Panc1 (cell line): ENCODE measurements around the gene CUL1. TPM values are rescaled to one million over a fixed set of nuclear protein-coding genes. Genes with fewer than 3 reads are reported as not detected.

Experiments used
- ATAC-seq: fragments of 200-7000 bp; cut with Tn5 transposase; 2 replicates; pipeline ENCODE4 v1.9.1; 2020; ENCODE audit warnings: mild to moderate bottlenecking, moderate library complexity
- BruUV-seq: library from RNA; stranded (reverse); fragments of 400-500 nt; replicated peaks from 2 replicates; lab custom pipeline; 2021; lab: Mats Ljungman, UMichigan
- CTCF ChIA-PET: fragments of 300-600 bp; sonication (Branson Sonifier 250); formaldehyde crosslinking; loops from one replicate; lab custom pipeline; 2022; ENCODE audit warnings: antibody characterized with exemption; lab: Charles Lee
- POLR2A ChIA-PET: fragments of 300-600 bp; sonication (Branson Sonifier 250); formaldehyde crosslinking; loops from one replicate; lab custom pipeline; 2022; ENCODE audit warnings: antibody characterized with exemption; lab: Charles Lee
- DNase-seq: peaks from one replicate; pipeline ENCODE4 v3.0.0-alpha.2; 2010; ENCODE audit warnings: low read depth, low spot score
- H3K27ac ChIP-seq: 2 replicates; pipeline ENCODE4 v1.5.1; 2011; ENCODE audit warnings: mild to moderate bottlenecking, low read length, inconsistent platforms
- H3K27me3 ChIP-seq: fragments of 200-500 bp; sonication (Bioruptor generic); 2 replicates; pipeline ENCODE4 v1.6.0; 2014; ENCODE audit warnings: low read length, inconsistent platforms; ENCODE audit not compliant: control insufficient read depth, insufficient read depth
- H3K36me3 ChIP-seq: fragments of 200-500 bp; sonication (Bioruptor generic); 2 replicates; pipeline ENCODE4 v1.5.1; 2014; ENCODE audit warnings: inconsistent platforms, mild to moderate bottlenecking, low read length, moderate library complexity; ENCODE audit not compliant: control insufficient read depth, insufficient read depth
- H3K4me1 ChIP-seq: 2 replicates; pipeline ENCODE4 v1.5.1; 2011; ENCODE audit warnings: inconsistent platforms, mild to moderate bottlenecking, low read length, moderate library complexity; ENCODE audit not compliant: control insufficient read depth, insufficient read depth
- H3K4me3 ChIP-seq, 2 experiments: 2 replicates each; pipeline ENCODE4 v1.5.1; 2011 to 2012; ENCODE audit warnings: low read depth in 2 of 2, low read length in 2 of 2, mild to moderate bottlenecking in 2 of 2, inconsistent platforms in 1 of 2, moderate library complexity in 1 of 2
- H3K9me3 ChIP-seq: fragments of 200-500 bp; sonication (Bioruptor generic); 2 replicates; pipeline ENCODE4 v1.5.1; 2014; ENCODE audit warnings: low read depth, mild to moderate bottlenecking, inconsistent platforms, low read length, moderate library complexity; ENCODE audit not compliant: control insufficient read depth, insufficient read depth
- CTCF ChIP-seq: fragments of 450-650 bp; IDR thresholded peaks from 2 replicates; pipeline ENCODE4 v1.5.1; 2017; ENCODE audit warnings: mild to moderate bottlenecking
- POLR2AphosphoS5 ChIP-seq: IDR thresholded peaks from 2 replicates; pipeline ENCODE4 v1.6.1; 2012; ENCODE audit warnings: mild to moderate bottlenecking, low read depth, low read length, moderate library complexity
- REST ChIP-seq, 2 experiments: IDR thresholded peaks; 2 replicates each; pipeline ENCODE4 v1.6.1; 2011 to 2012; ENCODE audit warnings: low read depth in 2 of 2, control low read depth in 1 of 2, low read length in 1 of 2, mild to moderate bottlenecking in 1 of 2, moderate library complexity in 1 of 2; ENCODE audit not compliant: insufficient read depth in 1 of 2
- SIN3A ChIP-seq: IDR thresholded peaks from 2 replicates; pipeline ENCODE4 v1.6.1; 2012; ENCODE audit warnings: low read depth, mild to moderate bottlenecking, low read length, moderate library complexity, borderline replicate concordance; ENCODE audit not compliant: insufficient read depth
- TCF7L2 ChIP-seq: IDR thresholded peaks from 2 replicates; pipeline ENCODE4 v1.6.1; 2011; ENCODE audit warnings: mild to moderate bottlenecking, low read depth, low read length, inconsistent platforms
- in situ Hi-C: cut with HindIII; loops from 2 replicates; pipeline ENCODE4 v1.10.0; 2016; ENCODE audit warnings: low sequenced_read_pairs, low pct_unique_long_range_greater_than_20kb
- intact Hi-C: fragments of 100-400 bp; cut with micrococcal nuclease; formaldehyde crosslinking; loops from one replicate; pipeline ENCODE4 v1.10.0; 2022; ENCODE audit not compliant: unreplicated experiment
- total RNA-seq: library from RNA; stranded (reverse); gene quantifications from one replicate; pipeline ENCODE4 v1.2.1, GENCODE V29; 2021; ENCODE audit not compliant: unreplicated experiment

Gene CUL1
- total RNA-seq, 1 experiment from 2014 or later: 60.6 TPM

- peak overlapping the region; percentile 69 to 72 for H3K4me3 ChIP-seq
- ChIA-PET POLR2A (no interaction called here), CTCF (no interaction called here)
- TF ChIP-seq CTCF (no peak), REST (IDR thresholded peaks at IDR 0.05; ENCODE audit: insufficient read depth in 1 of 2, low read depth in 2 of 2, low read length in 1 of 2) (no peak), POLR2AphosphoS5 (no peak), SIN3A (no peak), TCF7L2 (no peak)
- in situ Hi-C loops (no loop called here), intact Hi-C loops (no loop called here)
- H3K4me1 ChIP-seq: peaks cover 28% of the 10 kb centered on the region
- no peaks in the 10 kb centered on the region for H3K27me3 ChIP-seq
- DNase-seq (no peak), ATAC-seq (no peak)
- peak overlapping the region; percentile 87 for H3K27ac ChIP-seq
- peaks cover 2% of the 10 kb centered on the region; the same call in 1 of the 2 replicates for H3K36me3 ChIP-seq
- no peaks in the 10 kb centered on the region for H3K9me3 ChIP-seq
- BruUV-seq: TSS peak; percentile 90
Observed at GRCh38 chr7:148697256-148698006, 1.3 kb upstream of the CUL1 start.

- Histone ChIP-seq H3K4me3 (peak overlapping the region; percentile 69 to 72), H3K36me3 (peaks cover 2% of the 10 kb centered on the region; the same call in 1 of the 2 replicates), H3K27ac (peak overlapping the region; percentile 87), H3K4me1 (peaks cover 32% of the 10 kb centered on the region), H3K27me3 (no peaks in the 10 kb centered on the region), H3K9me3 (no peaks in the 10 kb centered on the region)
- BruUV-seq: no TSS peak
- intact Hi-C loops: no loop called here
- in situ Hi-C loops: no loop called here
- no peak for DNase-seq
- no peak for ATAC-seq
- ChIA-PET POLR2A (interaction anchor here (0.6 to 1.2 kb wide), 4 partner anchors 34 to 425 kb away, joined by 3 to 12 read pairs (median 5); no protein-coding TSS in a partner anchor), CTCF (no interaction called here)
- TF ChIP-seq SIN3A (no peak), POLR2AphosphoS5 (no peak), TCF7L2 (no peak), CTCF (no peak), REST (IDR thresholded peaks at IDR 0.05; ENCODE audit: insufficient read depth in 1 of 2, low read depth in 2 of 2, low read length in 1 of 2) (no peak)
Observed at GRCh38 chr7:148698007-148698396, 701 bp upstream of the CUL1 start.
